Astrocyte (in vitro differentiated cells and primary cell): ENCODE measurements around the gene SLC25A10. TPM values are rescaled to one million over a fixed set of nuclear protein-coding genes. Genes with fewer than 3 reads are reported as not detected.
"Not testable (repeated sequence)": the region's sequence is repeated elsewhere in the genome, so short reads cannot be mapped to it uniquely, and the experiment has no call there.

ENCODE experiments used
- DNase-seq: peaks from one replicate; pipeline ENCODE4 v3.0.0-alpha.2; 2010; ENCODE audit warnings: low read depth
- FAIRE-seq: peaks from 2 replicates; lab custom pipeline; 2011; peaks lifted over from hg19 to GRCh38; lab: Jason Lieb, UNC
- H2AFZ ChIP-seq: 2 replicates; pipeline ENCODE4 v1.6.0; 2012; ENCODE audit warnings: low read depth, low read length, inconsistent platforms
- H3K27ac ChIP-seq: 2 replicates; pipeline ENCODE4 v1.5.1; 2011; ENCODE audit warnings: low read depth, low read length, inconsistent platforms
- H3K27me3 ChIP-seq: 2 replicates; pipeline ENCODE4 v1.6.0; 2011; ENCODE audit warnings: low read length, inconsistent platforms; ENCODE audit not compliant: insufficient read depth
- H3K36me3 ChIP-seq: 2 replicates; pipeline ENCODE4 v1.5.1; 2011; ENCODE audit warnings: low read length, inconsistent platforms; ENCODE audit not compliant: insufficient read depth
- H3K4me1 ChIP-seq: 2 replicates; pipeline ENCODE4 v1.5.1; 2011; ENCODE audit warnings: low read length, inconsistent platforms; ENCODE audit not compliant: insufficient read depth
- H3K4me2 ChIP-seq: 2 replicates; pipeline ENCODE4 v1.6.0; 2012; ENCODE audit warnings: low read length, inconsistent platforms
- H3K4me3 ChIP-seq: 2 replicates; pipeline ENCODE4 v1.5.1; 2011; ENCODE audit warnings: low read depth, mild to moderate bottlenecking, low read length, inconsistent platforms; ENCODE audit not compliant: insufficient read depth
- H3K79me2 ChIP-seq: 2 replicates; pipeline ENCODE4 v1.6.0; 2012; ENCODE audit warnings: mild to moderate bottlenecking, low read length, inconsistent platforms; ENCODE audit not compliant: insufficient read depth
- H3K9ac ChIP-seq: 2 replicates; pipeline ENCODE4 v1.6.0; 2012; ENCODE audit warnings: mild to moderate bottlenecking, low read length, inconsistent platforms
- H3K9me3 ChIP-seq: 2 replicates; pipeline ENCODE4 v1.5.1; 2012; ENCODE audit warnings: low read depth, mild to moderate bottlenecking, low read length, inconsistent platforms; ENCODE audit not compliant: insufficient read depth
- H4K20me1 ChIP-seq: 2 replicates; pipeline ENCODE4 v1.6.0; 2012; ENCODE audit warnings: low read length, inconsistent platforms; ENCODE audit not compliant: insufficient read depth
- H3K27ac Mint-ChIP-seq: one replicate; pipeline ENCODE4 v1.8.0; 2021; ENCODE audit warnings: mild to moderate bottlenecking, mixed read lengths; ENCODE audit not compliant: unreplicated experiment
- H3K27me3 Mint-ChIP-seq: one replicate; pipeline ENCODE4 v1.8.0; 2021; ENCODE audit warnings: low read depth, mixed read lengths; ENCODE audit not compliant: unreplicated experiment
- H3K36me3 Mint-ChIP-seq: one replicate; pipeline ENCODE4 v1.8.0; 2021; ENCODE audit warnings: low read depth, mixed read lengths; ENCODE audit not compliant: unreplicated experiment
- H3K4me1 Mint-ChIP-seq: one replicate; pipeline ENCODE4 v1.8.0; 2021; ENCODE audit warnings: low read depth, mixed read lengths; ENCODE audit not compliant: unreplicated experiment
- H3K4me3 Mint-ChIP-seq: one replicate; pipeline ENCODE4 v1.8.0; 2021; ENCODE audit warnings: mild to moderate bottlenecking, moderate library complexity, mixed read lengths; ENCODE audit not compliant: unreplicated experiment
- H3K9me3 Mint-ChIP-seq: one replicate; pipeline ENCODE4 v1.8.0; 2021; ENCODE audit warnings: mild to moderate bottlenecking, mixed read lengths; ENCODE audit not compliant: unreplicated experiment
- EZH2 ChIP-seq: IDR thresholded peaks from 2 replicates; pipeline ENCODE4 v1.6.1; 2012; ENCODE audit warnings: mild to moderate bottlenecking, low read length, inconsistent platforms; ENCODE audit not compliant: insufficient read depth
- total RNA-seq: library from RNA; stranded (reverse); gene quantifications from 2 replicates; pipeline ENCODE4 v1.2.1, GENCODE V29; 2021
- TF ChIP-seq, protein P1 (sequence below): IDR thresholded peaks from 2 replicates; pipeline ENCODE4 v1.5.1; 2011; ENCODE audit warnings: low read depth, mild to moderate bottlenecking, inconsistent platforms, low read length, moderate library complexity; ENCODE audit not compliant: insufficient read depth

The SLC25A10 gene
- total RNA-seq, 1 donor from 2014 or later = 9.3 TPM

GRCh38 chr17:81672504-81672903 lies 39.6 kb upstream of the SLC25A10 start:
- H4K20me1 ChIP-seq = peaks cover 44% of the 10 kb centered on the region
- Mint-ChIP-seq H3K9me3 (no peaks in the 10 kb centered on the region), H3K4me1 (peaks cover 13% of the 10 kb centered on the region), H3K27me3 (no peaks in the 10 kb centered on the region), H3K4me3 (no peak overlapping the region), H3K36me3 (peaks cover 9% of the 10 kb centered on the region), H3K27ac (no peak overlapping the region)
- H3K79me2 ChIP-seq = peaks cover 37% of the 10 kb centered on the region
- peaks cover 8% of the 10 kb centered on the region for H3K4me1 ChIP-seq
- H3K4me2 ChIP-seq = no peak overlapping the region
- no peak overlapping the region for H3K4me3 ChIP-seq
- H3K27ac ChIP-seq = no peak overlapping the region
- no peak for FAIRE-seq
- no peak for TF ChIP-seq EZH2
- TF ChIP-seq, protein P1, sequence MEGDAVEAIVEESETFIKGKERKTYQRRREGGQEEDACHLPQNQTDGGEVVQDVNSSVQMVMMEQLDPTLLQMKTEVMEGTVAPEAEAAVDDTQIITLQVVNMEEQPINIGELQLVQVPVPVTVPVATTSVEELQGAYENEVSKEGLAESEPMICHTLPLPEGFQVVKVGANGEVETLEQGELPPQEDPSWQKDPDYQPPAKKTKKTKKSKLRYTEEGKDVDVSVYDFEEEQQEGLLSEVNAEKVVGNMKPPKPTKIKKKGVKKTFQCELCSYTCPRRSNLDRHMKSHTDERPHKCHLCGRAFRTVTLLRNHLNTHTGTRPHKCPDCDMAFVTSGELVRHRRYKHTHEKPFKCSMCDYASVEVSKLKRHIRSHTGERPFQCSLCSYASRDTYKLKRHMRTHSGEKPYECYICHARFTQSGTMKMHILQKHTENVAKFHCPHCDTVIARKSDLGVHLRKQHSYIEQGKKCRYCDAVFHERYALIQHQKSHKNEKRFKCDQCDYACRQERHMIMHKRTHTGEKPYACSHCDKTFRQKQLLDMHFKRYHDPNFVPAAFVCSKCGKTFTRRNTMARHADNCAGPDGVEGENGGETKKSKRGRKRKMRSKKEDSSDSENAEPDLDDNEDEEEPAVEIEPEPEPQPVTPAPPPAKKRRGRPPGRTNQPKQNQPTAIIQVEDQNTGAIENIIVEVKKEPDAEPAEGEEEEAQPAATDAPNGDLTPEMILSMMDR = no peak
- no peaks in the 10 kb centered on the region for H3K9me3 ChIP-seq
- no peaks in the 10 kb centered on the region for H3K27me3 ChIP-seq
- no peak overlapping the region for H2AFZ ChIP-seq
- H3K36me3 ChIP-seq = peaks cover 11% of the 10 kb centered on the region
- no peak for DNase-seq
- H3K9ac ChIP-seq = no peak overlapping the region

GRCh38 chr17:81672954-81673353 lies 39.1 kb upstream of the SLC25A10 start:
- H3K27me3 ChIP-seq = no peaks in the 10 kb centered on the region
- peaks cover 44% of the 10 kb centered on the region for H4K20me1 ChIP-seq
- no peak overlapping the region for H3K4me2 ChIP-seq
- H3K36me3 ChIP-seq = peaks cover 11% of the 10 kb centered on the region
- no peak for TF ChIP-seq EZH2
- TF ChIP-seq, protein P1 = no peak
- H3K27ac Mint-ChIP-seq = no peak overlapping the region
- DNase-seq (no peak), FAIRE-seq (no peak)
- H3K4me3 ChIP-seq = no peak overlapping the region
- H3K4me3 Mint-ChIP-seq = no peak overlapping the region
- H3K4me1 ChIP-seq = peaks cover 4% of the 10 kb centered on the region
- H3K79me2 ChIP-seq = peaks cover 33% of the 10 kb centered on the region
- no peaks in the 10 kb centered on the region for H3K9me3 ChIP-seq
- H2AFZ ChIP-seq = no peak overlapping the region
- H3K4me1 Mint-ChIP-seq = peaks cover 8% of the 10 kb centered on the region
- H3K27me3 Mint-ChIP-seq = no peaks in the 10 kb centered on the region
- H3K36me3 Mint-ChIP-seq = peaks cover 11% of the 10 kb centered on the region
- no peaks in the 10 kb centered on the region for H3K9me3 Mint-ChIP-seq
- no peak overlapping the region for H3K9ac ChIP-seq
- H3K27ac ChIP-seq = no peak overlapping the region

GRCh38 chr17:81673561-81674258 lies 38.4 kb upstream of the SLC25A10 start:
- H3K27me3 Mint-ChIP-seq = no peaks in the 10 kb centered on the region
- H2AFZ ChIP-seq = no peak overlapping the region
- H3K79me2 ChIP-seq = peaks cover 25% of the 10 kb centered on the region
- H4K20me1 ChIP-seq = peaks cover 44% of the 10 kb centered on the region
- no peak overlapping the region for H3K9ac ChIP-seq
- H3K36me3 ChIP-seq = peaks cover 11% of the 10 kb centered on the region
- H3K27me3 ChIP-seq = no peaks in the 10 kb centered on the region
- DNase-seq (no peak), FAIRE-seq (no peak)
- TF ChIP-seq EZH2 = no peak
- TF ChIP-seq, protein P1 = no peak
- peaks cover 8% of the 10 kb centered on the region for H3K36me3 Mint-ChIP-seq
- no peak overlapping the region for H3K4me2 ChIP-seq
- H3K4me1 Mint-ChIP-seq = peaks cover 3% of the 10 kb centered on the region
- no peaks in the 10 kb centered on the region for H3K9me3 ChIP-seq
- no peak overlapping the region for H3K27ac Mint-ChIP-seq
- H3K4me3 Mint-ChIP-seq = no peak overlapping the region
- H3K4me3 ChIP-seq = no peak overlapping the region
- H3K27ac ChIP-seq = no peak overlapping the region
- no peaks in the 10 kb centered on the region for H3K9me3 Mint-ChIP-seq
- H3K4me1 ChIP-seq = no peaks in the 10 kb centered on the region

- not testable (repeated sequence) for FAIRE-seq
Measured at GRCh38 chr17:81675515-81676221, 36.4 kb upstream of the SLC25A10 start.

More at GRCh38 chr17:81675515-81676221, 36.4 kb upstream of the SLC25A10 start:
- DNase-seq = peak; percentile 7
- peaks cover 10% of the 10 kb centered on the region for H3K36me3 Mint-ChIP-seq
- H4K20me1 ChIP-seq = peaks cover 33% of the 10 kb centered on the region
- H3K79me2 ChIP-seq = peaks cover 16% of the 10 kb centered on the region
- H3K27me3 ChIP-seq, H3K9ac ChIP-seq, H3K27ac Mint-ChIP-seq, H3K27ac ChIP-seq, H3K9me3 ChIP-seq, H2AFZ ChIP-seq, H3K4me3 Mint-ChIP-seq, H3K4me1 Mint-ChIP-seq, H3K9me3 Mint-ChIP-seq, H3K4me3 ChIP-seq, H3K4me2 ChIP-seq, H3K27me3 Mint-ChIP-seq, H3K4me1 ChIP-seq: not testable (repeated sequence)
- peaks cover 10% of the 10 kb centered on the region for H3K36me3 ChIP-seq
